Neural progenitor cell (in vitro differentiated cells): ENCODE results near the gene CAND2.

ENCODE experiments used
- EZH2 ChIP-seq: fragments of 200-600 bp; sonication (generic); IDR thresholded peaks from 2 replicates; pipeline ENCODE4 v1.6.1; 2017; ENCODE audit warnings: antibody characterized with exemption, mild to moderate bottlenecking, moderate library complexity
- TF ChIP-seq, protein P1 (sequence below): fragments of 200-600 bp; sonication (generic); IDR thresholded peaks from 2 replicates; pipeline ENCODE4 v1.5.1; 2017; ENCODE audit warnings: antibody characterized with exemption, mild to moderate bottlenecking

DNA sequence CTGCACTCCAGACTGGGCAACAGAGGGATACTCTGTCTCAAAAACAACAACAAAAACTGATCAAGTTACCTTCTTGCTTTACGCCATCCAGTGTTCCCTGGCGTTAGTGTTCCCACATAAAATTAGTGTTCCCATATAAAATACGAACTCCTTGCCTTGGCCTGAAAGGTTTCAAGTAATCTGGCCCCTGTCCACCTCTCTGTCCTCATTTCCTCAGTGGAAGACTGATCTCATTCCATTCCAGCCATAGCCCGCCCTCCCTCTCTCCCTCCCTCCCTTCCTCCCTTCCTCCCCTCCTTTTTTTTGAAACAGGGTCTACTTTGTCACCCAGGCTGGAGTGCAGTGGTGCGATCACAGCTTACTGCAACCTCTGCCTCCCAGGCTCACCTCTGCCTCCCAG is 2.8 kb upstream of the CAND2 start:
- TF ChIP-seq, protein P1, sequence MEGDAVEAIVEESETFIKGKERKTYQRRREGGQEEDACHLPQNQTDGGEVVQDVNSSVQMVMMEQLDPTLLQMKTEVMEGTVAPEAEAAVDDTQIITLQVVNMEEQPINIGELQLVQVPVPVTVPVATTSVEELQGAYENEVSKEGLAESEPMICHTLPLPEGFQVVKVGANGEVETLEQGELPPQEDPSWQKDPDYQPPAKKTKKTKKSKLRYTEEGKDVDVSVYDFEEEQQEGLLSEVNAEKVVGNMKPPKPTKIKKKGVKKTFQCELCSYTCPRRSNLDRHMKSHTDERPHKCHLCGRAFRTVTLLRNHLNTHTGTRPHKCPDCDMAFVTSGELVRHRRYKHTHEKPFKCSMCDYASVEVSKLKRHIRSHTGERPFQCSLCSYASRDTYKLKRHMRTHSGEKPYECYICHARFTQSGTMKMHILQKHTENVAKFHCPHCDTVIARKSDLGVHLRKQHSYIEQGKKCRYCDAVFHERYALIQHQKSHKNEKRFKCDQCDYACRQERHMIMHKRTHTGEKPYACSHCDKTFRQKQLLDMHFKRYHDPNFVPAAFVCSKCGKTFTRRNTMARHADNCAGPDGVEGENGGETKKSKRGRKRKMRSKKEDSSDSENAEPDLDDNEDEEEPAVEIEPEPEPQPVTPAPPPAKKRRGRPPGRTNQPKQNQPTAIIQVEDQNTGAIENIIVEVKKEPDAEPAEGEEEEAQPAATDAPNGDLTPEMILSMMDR: no peak
- TF ChIP-seq EZH2: no peak
